Measurements from ENCODE around the gene INPP5F. TPM values are rescaled to one million over a fixed set of nuclear protein-coding genes. Genes with fewer than 3 reads are reported as not detected.

The INPP5F gene
- polyA plus RNA-seq, 1 donor (not counting 4 experiments of a cell fraction or from before 2014, with no cell fraction given) = 21.1 TPM

GRCh38 chr10:119762035-119762434 is 36.2 kb downstream of the INPP5F start:
- dilution Hi-C loops (cut with MboI; ENCODE audit: extremely low pct_ligation_motif_present, low sequenced_read_pairs) = no loop called here
- DNase-seq (ENCODE audit: low read depth, low spot score) = no peak
- H3K79me2 ChIP-seq (ENCODE audit: control insufficient read depth, insufficient read depth, low read length) = peaks cover 12% of the 10 kb centered on the region
- no peaks in the 10 kb centered on the region for H3K27me3 ChIP-seq (ENCODE audit: control insufficient read depth, extremely low read depth, insufficient read depth, low read length)
- no peak overlapping the region for H3K9ac ChIP-seq (ENCODE audit: control insufficient read depth, extremely low read depth, insufficient read depth, low read length)
- TF ChIP-seq EZH2 (IDR thresholded peaks at IDR 0.05; ENCODE audit: low read length) = no peak
- TF ChIP-seq CTCF (optimal IDR thresholded peaks at IDR 0.05 in 1 of 3, IDR thresholded peaks at IDR 0.05 in 1 of 3, conservative IDR thresholded peaks at IDR 0.05 in 1 of 3; ENCODE audit: extremely low read depth in 1 of 3, insufficient read depth in 2 of 3, low read length in 3 of 3) = no peak
- peaks cover 15% of the 10 kb centered on the region for H3K4me1 ChIP-seq (ENCODE audit: control insufficient read depth, extremely low read depth, insufficient read depth, low read length)
- H3K4me2 ChIP-seq (ENCODE audit: control insufficient read depth, extremely low read depth, insufficient read depth, low read depth, low read length) = no peak overlapping the region
- no peak for FAIRE-seq
- no peaks in the 10 kb centered on the region for H4K20me1 ChIP-seq (ENCODE audit: control insufficient read depth, extremely low read depth, insufficient read depth, low read length)
- no peaks in the 10 kb centered on the region for H3K9me1 ChIP-seq (ENCODE audit: control insufficient read depth, extremely low read depth, insufficient read depth, low read length)
- H3K9me3 ChIP-seq (ENCODE audit: control insufficient read depth, low read depth, low read length) = no peaks in the 10 kb centered on the region
- H2AFZ ChIP-seq (ENCODE audit: control insufficient read depth, low read length) = no peak overlapping the region
- H3K4me3 ChIP-seq (ENCODE audit: control insufficient read depth in 2 of 3, extremely low read depth in 1 of 3, insufficient read depth in 2 of 3, low read depth in 1 of 3, low read length in 3 of 3) = no peak overlapping the region
- no peak overlapping the region for H3K27ac ChIP-seq (ENCODE audit: control insufficient read depth, insufficient read depth, low read length)
- peaks cover 0 to 1% of the 10 kb centered on the region in 2 experiments for H3K36me3 ChIP-seq (ENCODE audit: control insufficient read depth in 2 of 2, extremely low read depth in 1 of 2, insufficient read depth in 2 of 2, low read length in 2 of 2)

GRCh38 chr10:119762805-119763798 is 37.3 kb downstream of the INPP5F start:
- no peak overlapping the region for H3K27ac ChIP-seq (ENCODE audit: control insufficient read depth, insufficient read depth, low read length)
- H3K79me2 ChIP-seq (ENCODE audit: control insufficient read depth, insufficient read depth, low read length) = peaks cover 9% of the 10 kb centered on the region
- H3K9ac ChIP-seq (ENCODE audit: control insufficient read depth, extremely low read depth, insufficient read depth, low read length) = no peak overlapping the region
- H3K9me1 ChIP-seq (ENCODE audit: control insufficient read depth, extremely low read depth, insufficient read depth, low read length) = no peaks in the 10 kb centered on the region
- dilution Hi-C loops (cut with MboI; ENCODE audit: extremely low pct_ligation_motif_present, low sequenced_read_pairs) = no loop called here
- no peaks in the 10 kb centered on the region for H3K9me3 ChIP-seq (ENCODE audit: control insufficient read depth, low read depth, low read length)
- no peak overlapping the region for H3K4me2 ChIP-seq (ENCODE audit: control insufficient read depth, extremely low read depth, insufficient read depth, low read depth, low read length)
- H2AFZ ChIP-seq (ENCODE audit: control insufficient read depth, low read length) = no peak overlapping the region
- H3K4me1 ChIP-seq (ENCODE audit: control insufficient read depth, extremely low read depth, insufficient read depth, low read length) = peaks cover 18% of the 10 kb centered on the region
- H3K36me3 ChIP-seq (ENCODE audit: control insufficient read depth in 2 of 2, extremely low read depth in 1 of 2, insufficient read depth in 2 of 2, low read length in 2 of 2) = peaks cover 0 to 1% of the 10 kb centered on the region in 2 experiments
- TF ChIP-seq EZH2 (IDR thresholded peaks at IDR 0.05; ENCODE audit: low read length) (no peak), CTCF (optimal IDR thresholded peaks at IDR 0.05 in 1 of 3, IDR thresholded peaks at IDR 0.05 in 1 of 3, conservative IDR thresholded peaks at IDR 0.05 in 1 of 3; ENCODE audit: extremely low read depth in 1 of 3, insufficient read depth in 2 of 3, low read length in 3 of 3) (no peak)
- no peaks in the 10 kb centered on the region for H4K20me1 ChIP-seq (ENCODE audit: control insufficient read depth, extremely low read depth, insufficient read depth, low read length)
- no peak for FAIRE-seq
- H3K4me3 ChIP-seq (ENCODE audit: control insufficient read depth in 2 of 3, extremely low read depth in 1 of 3, insufficient read depth in 2 of 3, low read depth in 1 of 3, low read length in 3 of 3) = no peak overlapping the region
- DNase-seq (ENCODE audit: low read depth, low spot score) = no peak
- no peaks in the 10 kb centered on the region for H3K27me3 ChIP-seq (ENCODE audit: control insufficient read depth, extremely low read depth, insufficient read depth, low read length)
